ENCODE data around the gene TSC1.

- TF ChIP-seq CTCF (IDR thresholded peaks at IDR 0.05 in 4 of 5, conservative IDR thresholded peaks at IDR 0.05 in 1 of 5) (no peak), POLR2A (IDR thresholded peaks at IDR 0.05) (no peak)
Observed at GRCh38 chr9:132842124-132843044, 102.0 kb downstream of the TSC1 start.

Data from gastrocnemius medialis (tissue), 4 donors.